ENCODE measurements around the gene DOLPP1. TPM values are rescaled to one million over a fixed set of nuclear protein-coding genes. Genes with fewer than 3 reads are reported as not detected.

DOLPP1 gene
- total RNA-seq, 1 experiment from 2014 or later, result 11.1 TPM

- no peak for DNase-seq (ENCODE audit: low read depth)
Measured at GRCh38 chr9:129137292-129138143, 56.6 kb downstream of the DOLPP1 start.

DNA sequence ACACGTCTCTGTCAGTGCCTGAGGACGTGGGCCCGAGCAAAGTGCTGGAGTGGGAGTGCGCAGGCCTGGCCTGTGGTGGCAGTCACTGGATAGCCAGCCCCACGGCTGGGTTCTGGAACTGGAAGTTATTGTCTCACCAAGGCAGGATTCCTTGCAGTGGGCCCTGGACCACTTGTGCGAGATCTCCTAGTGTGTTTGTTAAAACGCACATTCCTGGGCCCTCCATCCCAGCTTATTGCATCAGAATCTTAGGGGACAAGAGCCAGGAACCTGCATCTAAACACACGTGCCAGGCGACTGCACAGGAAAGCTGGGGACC lies 57.2 kb downstream of the DOLPP1 start:
- no peak for DNase-seq (ENCODE audit: low read depth)

GRCh38 chr9:129138476-129139232 lies 57.7 kb downstream of the DOLPP1 start:
- DNase-seq (ENCODE audit: low read depth), result peak; percentile 39

- DNase-seq (ENCODE audit: low read depth), result peak; percentile 86
Measured at GRCh38 chr9:129139233-129139992, 58.5 kb downstream of the DOLPP1 start.

DNA sequence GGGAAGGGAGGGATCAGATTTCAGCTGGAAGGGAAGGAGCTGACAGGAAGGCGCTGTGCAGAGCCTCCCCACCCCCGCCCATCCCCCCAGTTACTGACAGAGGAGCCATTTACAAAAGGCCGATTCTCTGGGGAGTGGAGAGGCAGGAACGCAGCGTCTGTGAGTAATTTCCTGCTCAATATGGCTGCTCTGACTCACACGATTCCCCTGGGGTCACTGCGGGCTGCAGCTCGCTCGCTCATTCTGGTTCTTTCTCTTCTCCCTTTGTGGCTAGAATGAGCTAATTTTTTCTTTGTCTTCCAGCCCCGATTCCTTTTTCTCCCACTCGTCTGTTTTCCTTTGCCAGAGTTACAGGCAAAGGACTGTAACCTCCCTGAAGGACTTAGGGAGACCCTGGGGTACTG lies 59.1 kb downstream of the DOLPP1 start:
- DNase-seq (ENCODE audit: low read depth), result peak; percentile 100

Other genes with a start within 250 kb of the DOLPP1 start
- gene KYAT1, start 199.2 kb upstream of the DOLPP1 start, total RNA-seq (2014; rRNA removed), result 9.6 and 9.8 TPM in 2 replicates
- gene LRRC8A, start 199.0 kb upstream of the DOLPP1 start, total RNA-seq (2014; rRNA removed), result 42.3 and 46.8 TPM in 2 replicates
- 17.3 and 19.5 TPM in 2 replicates for gene PHYHD1, start 160.1 kb upstream of the DOLPP1 start, total RNA-seq (2014; rRNA removed)
- gene DOLK, start 133.5 kb upstream of the DOLPP1 start, total RNA-seq (2014; rRNA removed), result 34.4 and 39.0 TPM in 2 replicates
- 61.6 and 80.0 TPM in 2 replicates for gene NUP188, start 133.4 kb upstream of the DOLPP1 start, total RNA-seq (2014; rRNA removed)
- 48.2 and 52.6 TPM in 2 replicates for gene SH3GLB2, start 52.8 kb upstream of the DOLPP1 start, total RNA-seq (2014; rRNA removed)
- 29.1 and 31.4 TPM in 2 replicates for gene MIGA2, start 44.5 kb upstream of the DOLPP1 start, total RNA-seq (2014; rRNA removed)
- gene CRAT, start 29.7 kb downstream of the DOLPP1 start, total RNA-seq (2014; rRNA removed), result 41.9 and 47.9 TPM in 2 replicates
- gene PTPA, start 30.3 kb downstream of the DOLPP1 start, total RNA-seq (2014; rRNA removed), result 113 and 122 TPM in 2 replicates
- 10.7 and 12.5 TPM in 2 replicates for gene IER5L, start 97.2 kb downstream of the DOLPP1 start, total RNA-seq (2014; rRNA removed)